B cell (primary cell): ENCODE measurements around the gene KSR2. TPM values are rescaled to one million over a fixed set of nuclear protein-coding genes. Genes with fewer than 3 reads are reported as not detected.

ENCODE experiments used
- ATAC-seq: fragments of 200-7000 bp; cut with Tn5 transposase; one replicate; pipeline ENCODE4 v1.10.0; 2021; ENCODE audit warnings: low read depth, mild to moderate bottlenecking, moderate number of reproducible peaks, moderate library complexity
- CTCF ChIA-PET: fragments of 350-600 bp; sonication (Branson Sonifier 250); formaldehyde crosslinking; loops from one replicate; lab custom pipeline; 2021; ENCODE audit warnings: antibody characterized with exemption, inconsistent platforms; lab: Charles Lee
- POLR2A ChIA-PET: fragments of 350-600 bp; sonication (Branson Sonifier 250); formaldehyde crosslinking; loops from one replicate; lab custom pipeline; 2021; ENCODE audit warnings: antibody characterized with exemption; lab: Charles Lee
- DNase-seq: peaks from one replicate; pipeline ENCODE4 v3.0.0; 2013
- H2AFZ ChIP-seq: 2 replicates; pipeline ENCODE4 v1.6.1; 2012; ENCODE audit warnings: mild to moderate bottlenecking, low read depth, low read length; ENCODE audit not compliant: insufficient read depth, poor library complexity, severe bottlenecking
- H3K27ac ChIP-seq, 2 donors: 1 replicate in 1 of 2; 2 replicates in 1 of 2; pipeline ENCODE4 v1.5.1; 2012 to 2013; ENCODE audit warnings: low read length in 2 of 2, mild to moderate bottlenecking in 2 of 2, moderate library complexity in 1 of 2
- H3K27me3 ChIP-seq, 4 experiments: fragments of 200-600 bp in 1 of 4; sonication (generic) in 1 of 4; replicated peaks in 1 of 4; 1 replicate in 2 of 4; 2 replicates in 2 of 4; pipeline versions ENCODE4 v1.6.1 to v1.7.0; 2013 to 2016; ENCODE audit warnings: low read length in 3 of 4, mild to moderate bottlenecking in 2 of 4, mixed read lengths in 1 of 4, moderate library complexity in 1 of 4; ENCODE audit not compliant: insufficient read depth in 4 of 4, control insufficient read depth in 3 of 4; ENCODE audit errors: control extremely low read depth in 1 of 4
- H3K36me3 ChIP-seq, 2 experiments: replicated peaks in 1 of 2; 1 replicate in 1 of 2; 2 replicates in 1 of 2; pipeline versions ENCODE4 v1.6.1 to v1.7.1; 2013; ENCODE audit warnings: low read length in 1 of 2; ENCODE audit not compliant: insufficient read depth in 2 of 2, control insufficient read depth in 1 of 2; ENCODE audit errors: control extremely low read depth in 1 of 2, extremely low read depth in 1 of 2
- H3K4me1 ChIP-seq, 2 donors: fragments of 200-600 bp in 1 of 2; sonication (generic) in 1 of 2; 1 replicate in 1 of 2; 2 replicates in 1 of 2; pipeline versions ENCODE4 v1.5.1 to v1.6.1; 2013 to 2017; ENCODE audit warnings: low read length in 2 of 2; ENCODE audit not compliant: control insufficient read depth in 2 of 2, insufficient read depth in 2 of 2
- H3K4me2 ChIP-seq: replicated peaks from 2 replicates; pipeline ENCODE3; 2012; ENCODE audit warnings: mild to moderate bottlenecking, low read depth, low read length; ENCODE audit not compliant: poor library complexity, severe bottlenecking
- H3K4me3 ChIP-seq, 5 experiments: fragments of 200-600 bp in 1 of 5; sonication (generic) in 1 of 5; 1 replicate in 3 of 5; 2 replicates in 2 of 5; pipeline versions ENCODE4 v1.5.1 to v1.7.0; 2011 to 2016; ENCODE audit warnings: low read length in 4 of 5, mild to moderate bottlenecking in 4 of 5, low read depth in 2 of 5, control low read depth in 1 of 5, moderate library complexity in 1 of 5; ENCODE audit not compliant: insufficient read depth in 1 of 5; ENCODE audit errors: control extremely low read depth in 1 of 5, extremely low read depth in 1 of 5
- H3K79me2 ChIP-seq: fragments of 200-600 bp; sonication (generic); one replicate; pipeline ENCODE4 v1.6.0; 2016; ENCODE audit warnings: low read length; ENCODE audit not compliant: control insufficient read depth, insufficient read depth
- H3K9ac ChIP-seq: fragments of 200-600 bp; sonication (generic); 2 replicates; pipeline ENCODE4 v1.6.1; 2017; ENCODE audit warnings: mild to moderate bottlenecking, low read length, moderate library complexity
- H3K9me3 ChIP-seq, 3 donors: one replicate each; pipeline versions ENCODE4 v1.6.1 to v1.7.1; 2013; ENCODE audit warnings: low read length in 2 of 3; ENCODE audit not compliant: control insufficient read depth in 2 of 3, insufficient read depth in 1 of 3; ENCODE audit errors: control extremely low read depth in 1 of 3
- H4K20me1 ChIP-seq: 2 replicates; pipeline ENCODE4 v1.6.0; 2012; ENCODE audit warnings: mild to moderate bottlenecking, low read length; ENCODE audit not compliant: insufficient read depth, control insufficient read depth, poor library complexity, severe bottlenecking
- H3K27ac Mint-ChIP-seq: one replicate; pipeline ENCODE4 v1.8.0; 2021; ENCODE audit warnings: mixed read lengths
- H3K27me3 Mint-ChIP-seq: one replicate; pipeline ENCODE4 v1.8.0; 2021; ENCODE audit warnings: mixed read lengths
- H3K4me1 Mint-ChIP-seq: one replicate; pipeline ENCODE4 v1.8.0; 2021; ENCODE audit warnings: mixed read lengths
- H3K4me3 Mint-ChIP-seq: one replicate; pipeline ENCODE4 v1.8.0; 2021; ENCODE audit warnings: mixed read lengths
- H3K9me3 Mint-ChIP-seq: one replicate; pipeline ENCODE4 v1.8.0; 2022; ENCODE audit warnings: mixed read lengths; ENCODE audit not compliant: insufficient read depth
- EZH2 ChIP-seq: IDR thresholded peaks from 2 replicates; pipeline ENCODE4 v1.6.1; 2012; ENCODE audit warnings: borderline replicate concordance, low read depth, mild to moderate bottlenecking, moderate library complexity, low read length; ENCODE audit not compliant: insufficient read depth, poor library complexity, severe bottlenecking
- WGBS: methylation state at CpG from one replicate; pipeline ENCODE4 v1.1.5; 2013; ENCODE audit warnings: missing lambda C conversion rate; ENCODE audit not compliant: insufficient coverage; 5-methylcytosine and 5-hydroxymethylcytosine counted together
- intact Hi-C: fragments of 100-400 bp; cut with micrococcal nuclease; formaldehyde crosslinking; loops from one replicate; pipeline ENCODE4 v1.10.0; 2022
- polyA plus RNA-seq: library from polyadenylated mRNA; depleted of rRNA; stranded (reverse); fragments of >200 nt; gene quantifications from 2 replicates; pipeline ENCODE4 v1.2.3, GENCODE V29; 2012
- total RNA-seq, 2 donors: library from RNA; stranded (reverse); fragments of 120-200 nt in 1 of 2; gene quantifications; 1 replicate in 1 of 2; 2 replicates in 1 of 2; pipeline versions ENCODE4 v1.2.3 to v1.2.4, GENCODE V29; 2013 to 2022
- TF ChIP-seq, protein P1 (sequence below): fragments of 200-600 bp; IDR thresholded peaks from one replicate; pipeline ENCODE4 v1.8.0; 2022; ENCODE audit warnings: antibody characterized with exemption, mild to moderate bottlenecking

KSR2 gene
- total and polyA plus RNA-seq, 2 donors (not counting 1 experiment from before 2014, with no cell fraction given), result not detected

DNA sequence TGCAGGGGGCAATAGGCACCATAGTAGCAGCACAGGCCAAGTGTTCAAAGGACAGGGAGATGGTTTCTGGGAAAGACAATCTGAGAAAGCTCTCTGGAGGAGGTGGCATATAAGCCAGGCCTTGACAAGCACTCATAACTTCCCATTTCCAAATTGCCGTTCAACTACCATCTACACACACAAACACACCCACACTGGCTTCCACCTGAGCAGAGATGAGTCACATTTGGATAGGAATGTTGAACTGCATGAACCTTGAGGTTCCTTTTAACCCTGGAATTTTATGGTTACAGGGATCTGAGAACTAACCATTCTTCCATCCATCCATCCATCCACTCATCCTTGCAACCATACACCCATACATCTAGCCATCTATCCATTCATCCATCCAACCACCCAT is 86.6 kb downstream of the KSR2 start:
- intact Hi-C loops, result no loop called here
- ATAC-seq, result no peak
- Mint-ChIP-seq H3K27me3 (peaks cover 14% of the 10 kb centered on the region), H3K27ac (no peak overlapping the region), H3K4me3 (no peak overlapping the region), H3K4me1 (no peaks in the 10 kb centered on the region), H3K9me3 (peaks cover 5% of the 10 kb centered on the region)
- no CpG with 5 or more reads among the region's 1 CpG for WGBS
- Histone ChIP-seq H3K9ac (no peak overlapping the region), H3K79me2 (no peaks in the 10 kb centered on the region), H3K9me3 (no peaks in the 10 kb centered on the region), H3K4me1 (no peaks in the 10 kb centered on the region), H3K27ac (no peak overlapping the region), H3K4me3 (no peak overlapping the region), H3K4me2 (no peak overlapping the region), H3K27me3 (no peaks in the 10 kb centered on the region), H3K36me3 (no peaks in the 10 kb centered on the region), H2AFZ (no peak overlapping the region), H4K20me1 (no peaks in the 10 kb centered on the region)
- TF ChIP-seq, protein P1, sequence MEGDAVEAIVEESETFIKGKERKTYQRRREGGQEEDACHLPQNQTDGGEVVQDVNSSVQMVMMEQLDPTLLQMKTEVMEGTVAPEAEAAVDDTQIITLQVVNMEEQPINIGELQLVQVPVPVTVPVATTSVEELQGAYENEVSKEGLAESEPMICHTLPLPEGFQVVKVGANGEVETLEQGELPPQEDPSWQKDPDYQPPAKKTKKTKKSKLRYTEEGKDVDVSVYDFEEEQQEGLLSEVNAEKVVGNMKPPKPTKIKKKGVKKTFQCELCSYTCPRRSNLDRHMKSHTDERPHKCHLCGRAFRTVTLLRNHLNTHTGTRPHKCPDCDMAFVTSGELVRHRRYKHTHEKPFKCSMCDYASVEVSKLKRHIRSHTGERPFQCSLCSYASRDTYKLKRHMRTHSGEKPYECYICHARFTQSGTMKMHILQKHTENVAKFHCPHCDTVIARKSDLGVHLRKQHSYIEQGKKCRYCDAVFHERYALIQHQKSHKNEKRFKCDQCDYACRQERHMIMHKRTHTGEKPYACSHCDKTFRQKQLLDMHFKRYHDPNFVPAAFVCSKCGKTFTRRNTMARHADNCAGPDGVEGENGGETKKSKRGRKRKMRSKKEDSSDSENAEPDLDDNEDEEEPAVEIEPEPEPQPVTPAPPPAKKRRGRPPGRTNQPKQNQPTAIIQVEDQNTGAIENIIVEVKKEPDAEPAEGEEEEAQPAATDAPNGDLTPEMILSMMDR, result no peak
- TF ChIP-seq EZH2, result no peak
- ChIA-PET POLR2A (no interaction called here), CTCF (no interaction called here)
- no peak for DNase-seq

DNA sequence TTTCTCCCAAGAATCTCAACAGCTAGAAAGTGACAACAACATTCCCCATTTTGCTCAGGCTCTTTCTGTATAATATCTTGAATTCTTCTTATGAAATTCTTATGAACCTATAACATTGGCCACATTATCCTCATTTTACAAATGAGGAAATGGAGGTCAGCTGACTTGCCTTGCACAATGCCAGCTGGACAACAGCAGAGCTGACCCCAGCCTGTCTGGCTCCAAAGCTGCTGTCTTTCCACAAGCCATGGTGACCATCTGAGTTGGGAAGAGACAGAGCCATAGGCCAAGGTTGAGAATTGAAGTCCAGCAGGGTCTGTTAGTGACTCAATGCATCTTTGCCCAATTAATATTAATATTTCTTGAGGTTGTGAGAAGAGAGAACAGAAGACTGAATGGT is 87.3 kb downstream of the KSR2 start:
- H3K4me2 ChIP-seq, result no peak overlapping the region
- peaks cover 5% of the 10 kb centered on the region for H3K9me3 Mint-ChIP-seq
- no peak for ATAC-seq
- no peak overlapping the region for H3K27ac Mint-ChIP-seq
- TF ChIP-seq EZH2, result no peak
- TF ChIP-seq, protein P1, result no peak
- no peaks in the 10 kb centered on the region for H3K79me2 ChIP-seq
- no peak overlapping the region for H3K4me3 ChIP-seq
- no peak overlapping the region for H3K27ac ChIP-seq
- peaks cover 19% of the 10 kb centered on the region for H3K27me3 Mint-ChIP-seq
- H3K9me3 ChIP-seq, result no peaks in the 10 kb centered on the region
- POLR2A ChIA-PET, result no interaction called here
- H3K4me1 ChIP-seq, result no peaks in the 10 kb centered on the region
- H3K4me3 Mint-ChIP-seq, result no peak overlapping the region
- no peak overlapping the region for H2AFZ ChIP-seq
- H4K20me1 ChIP-seq, result no peaks in the 10 kb centered on the region
- no peaks in the 10 kb centered on the region for H3K36me3 ChIP-seq
- intact Hi-C loops, result no loop called here
- CTCF ChIA-PET, result no interaction called here
- no peak for DNase-seq
- no peaks in the 10 kb centered on the region for H3K27me3 ChIP-seq
- no peaks in the 10 kb centered on the region for H3K4me1 Mint-ChIP-seq
- H3K9ac ChIP-seq, result no peak overlapping the region
